ENCODE results near the gene EPAS1. TPM values are rescaled to one million over a fixed set of nuclear protein-coding genes. Genes with fewer than 3 reads are reported as not detected.

The EPAS1 gene
- total and polyA plus RNA-seq, 12 donors, result 25.2 to 307 (median 175) TPM

DNA sequence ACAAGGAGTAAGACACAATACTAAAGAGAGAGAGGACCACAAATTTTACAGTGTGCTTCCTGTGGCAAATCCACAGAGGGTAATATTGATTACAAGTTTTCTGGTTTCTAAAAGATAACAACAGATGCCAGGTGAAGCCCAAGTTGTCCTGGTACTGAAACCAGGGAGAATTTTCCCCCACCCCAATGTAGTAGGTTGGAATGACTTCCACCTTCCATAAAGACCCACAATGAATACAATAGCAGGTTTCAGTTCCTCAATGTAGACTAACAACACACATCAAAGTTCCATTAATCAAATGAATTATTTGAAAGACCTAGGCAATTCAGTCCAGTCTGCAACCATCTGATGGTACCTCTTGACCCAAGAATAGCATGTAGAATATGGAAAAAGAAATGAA, 138.1 kb downstream of the EPAS1 start:
- Histone ChIP-seq H3K27ac (no peak overlapping the region), H3K9me3 (replicated peaks in 1 of 3) (no peaks in the 10 kb centered on the region), H3K27me3 (no peaks in the 10 kb centered on the region), H3K4me1 (replicated peaks in 1 of 2) (no peaks in the 10 kb centered on the region), H3K36me3 (replicated peaks in 1 of 2) (no peaks in the 10 kb centered on the region), H3K4me3 (no peak overlapping the region)
- TF ChIP-seq POLR2A (IDR thresholded peaks at IDR 0.05), result no peak
- TF ChIP-seq, protein P1, sequence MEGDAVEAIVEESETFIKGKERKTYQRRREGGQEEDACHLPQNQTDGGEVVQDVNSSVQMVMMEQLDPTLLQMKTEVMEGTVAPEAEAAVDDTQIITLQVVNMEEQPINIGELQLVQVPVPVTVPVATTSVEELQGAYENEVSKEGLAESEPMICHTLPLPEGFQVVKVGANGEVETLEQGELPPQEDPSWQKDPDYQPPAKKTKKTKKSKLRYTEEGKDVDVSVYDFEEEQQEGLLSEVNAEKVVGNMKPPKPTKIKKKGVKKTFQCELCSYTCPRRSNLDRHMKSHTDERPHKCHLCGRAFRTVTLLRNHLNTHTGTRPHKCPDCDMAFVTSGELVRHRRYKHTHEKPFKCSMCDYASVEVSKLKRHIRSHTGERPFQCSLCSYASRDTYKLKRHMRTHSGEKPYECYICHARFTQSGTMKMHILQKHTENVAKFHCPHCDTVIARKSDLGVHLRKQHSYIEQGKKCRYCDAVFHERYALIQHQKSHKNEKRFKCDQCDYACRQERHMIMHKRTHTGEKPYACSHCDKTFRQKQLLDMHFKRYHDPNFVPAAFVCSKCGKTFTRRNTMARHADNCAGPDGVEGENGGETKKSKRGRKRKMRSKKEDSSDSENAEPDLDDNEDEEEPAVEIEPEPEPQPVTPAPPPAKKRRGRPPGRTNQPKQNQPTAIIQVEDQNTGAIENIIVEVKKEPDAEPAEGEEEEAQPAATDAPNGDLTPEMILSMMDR (IDR thresholded peaks at IDR 0.05), result no peak
- no peak for DNase-seq
- intact Hi-C loops (cut with DNase I), result no loop called here

DNA sequence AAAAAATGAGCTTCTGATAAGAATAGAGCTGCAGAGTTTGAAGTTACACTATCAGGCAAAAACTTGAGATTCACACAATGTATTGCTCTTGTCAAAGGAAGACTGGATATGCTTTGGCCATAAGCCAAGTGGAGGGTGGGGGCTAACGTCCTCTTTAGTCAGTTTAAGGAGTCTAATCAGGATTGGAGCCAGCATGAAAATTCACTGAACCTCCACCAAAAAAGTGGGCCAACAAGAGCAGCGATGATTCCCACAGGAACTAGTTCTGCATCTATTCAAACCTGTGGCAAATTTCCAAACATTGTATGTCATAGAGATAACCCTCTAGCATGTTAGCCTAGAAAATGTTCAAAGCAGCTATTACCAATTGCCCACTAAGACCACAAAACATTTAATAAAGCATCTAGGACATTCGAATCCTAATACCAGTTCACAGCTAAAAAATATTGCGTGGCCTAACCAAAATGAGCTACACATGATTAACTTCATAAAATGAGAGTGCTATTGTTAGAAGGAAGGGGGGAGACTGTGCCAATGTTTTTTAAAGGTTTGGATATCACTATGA, 138.7 kb downstream of the EPAS1 start:
- H3K36me3 ChIP-seq (replicated peaks in 1 of 2), result no peaks in the 10 kb centered on the region
- no peaks in the 10 kb centered on the region for H3K9me3 ChIP-seq (replicated peaks in 1 of 3)
- WGBS, 4 donors, result 56 to 69% (median 63%) methylated on average over 4 of the region's 4 CpGs
- no peak for DNase-seq
- TF ChIP-seq, protein P1 (IDR thresholded peaks at IDR 0.05), result no peak
- no peak for TF ChIP-seq POLR2A (IDR thresholded peaks at IDR 0.05)
- H3K4me1 ChIP-seq (replicated peaks in 1 of 2), result no peaks in the 10 kb centered on the region
- H3K27ac ChIP-seq, result no peak overlapping the region
- intact Hi-C loops (cut with DNase I), result no loop called here
- H3K27me3 ChIP-seq, result no peaks in the 10 kb centered on the region
- H3K4me3 ChIP-seq, result no peak overlapping the region

Small RNA genes within 50 kb of the gene (small RNA-seq; reads per million reads assigned to genes)
- 0 reads per million in 2 donors for gene RF00017

Other genes starting within 250 kb of the EPAS1 start
- gene TMEM247, start 182.2 kb downstream of the EPAS1 start, total RNA-seq, result not detected
- gene TMEM247, start 182.2 kb downstream of the EPAS1 start, polyA plus RNA-seq, result not detected
- 10 to 100 TPM; 24.8 to 86.4 (median 63.3) TPM for gene RHOQ, start 245.1 kb downstream of the EPAS1 start, total RNA-seq
- 10 to 100 TPM; 30.1 to 62.3 (median 40.9) TPM for gene RHOQ, start 245.1 kb downstream of the EPAS1 start, polyA plus RNA-seq
- 1 to 10 TPM; 1.4 to 9.8 (median 7.9) TPM for gene ATP6V1E2, start 245.2 kb downstream of the EPAS1 start, total RNA-seq
- gene ATP6V1E2, start 245.2 kb downstream of the EPAS1 start, polyA plus RNA-seq, result 10 to 100 TPM in 1 of 3 donors, 1 to 10 TPM in 2; 3.2 to 10.1 (median 5.3) TPM

All from adrenal gland (tissue), 12 donors.